Activated CD4-positive, alpha-beta T cell treated with anti-CD3 and anti-CD28 coated beads for 1 hour (primary cell): Measurements from ENCODE around the gene KRTAP2-4.
"Not testable (repeated sequence)": the region's sequence is repeated elsewhere in the genome, so short reads cannot be mapped to it uniquely, and the experiment has no call there.

Source experiments
- DNase-seq: peaks from one replicate; pipeline ENCODE4 v3.0.0-alpha.2; 2020

The KRTAP2-4 gene

DNA sequence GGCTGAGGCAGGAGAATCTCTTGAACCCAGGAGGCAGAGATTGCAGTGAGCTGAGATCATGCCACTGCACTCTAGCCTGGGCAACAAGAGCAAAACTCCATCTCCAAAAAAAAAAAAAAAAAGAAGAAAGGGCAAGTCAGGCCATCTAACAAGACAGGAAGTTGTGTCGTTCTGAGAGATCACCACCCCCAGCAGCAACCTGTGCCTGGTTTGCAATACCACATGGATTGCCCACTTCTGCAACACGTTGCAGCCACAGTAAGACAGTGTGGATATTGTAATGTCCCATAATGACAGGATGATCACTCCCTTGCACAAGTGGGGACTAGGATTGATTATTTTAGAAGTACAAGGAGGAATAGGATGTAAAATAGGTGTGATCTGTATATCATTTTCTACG lies 3.4 kb upstream of the KRTAP2-4 start:
- no peak for DNase-seq

DNA sequence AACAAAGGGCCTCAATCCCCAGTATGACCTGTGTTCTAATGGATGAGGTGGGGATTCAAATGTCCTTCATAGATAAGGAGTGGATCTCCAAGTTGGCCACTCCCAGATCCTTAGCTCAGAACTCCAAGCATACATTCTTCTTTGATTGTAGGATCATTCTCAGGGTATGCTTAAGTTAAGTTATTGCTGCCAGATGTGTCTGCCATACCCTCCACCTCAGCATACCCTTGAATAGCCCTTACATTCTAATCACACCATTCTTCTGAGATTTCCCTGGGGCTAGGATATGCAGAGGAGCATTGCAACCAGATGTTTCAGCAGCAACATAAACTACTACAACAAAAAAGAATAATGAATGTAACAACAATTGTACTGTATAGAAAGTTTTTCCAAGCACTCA lies 1.6 kb upstream of the KRTAP2-4 start:
- no peak for DNase-seq

DNA sequence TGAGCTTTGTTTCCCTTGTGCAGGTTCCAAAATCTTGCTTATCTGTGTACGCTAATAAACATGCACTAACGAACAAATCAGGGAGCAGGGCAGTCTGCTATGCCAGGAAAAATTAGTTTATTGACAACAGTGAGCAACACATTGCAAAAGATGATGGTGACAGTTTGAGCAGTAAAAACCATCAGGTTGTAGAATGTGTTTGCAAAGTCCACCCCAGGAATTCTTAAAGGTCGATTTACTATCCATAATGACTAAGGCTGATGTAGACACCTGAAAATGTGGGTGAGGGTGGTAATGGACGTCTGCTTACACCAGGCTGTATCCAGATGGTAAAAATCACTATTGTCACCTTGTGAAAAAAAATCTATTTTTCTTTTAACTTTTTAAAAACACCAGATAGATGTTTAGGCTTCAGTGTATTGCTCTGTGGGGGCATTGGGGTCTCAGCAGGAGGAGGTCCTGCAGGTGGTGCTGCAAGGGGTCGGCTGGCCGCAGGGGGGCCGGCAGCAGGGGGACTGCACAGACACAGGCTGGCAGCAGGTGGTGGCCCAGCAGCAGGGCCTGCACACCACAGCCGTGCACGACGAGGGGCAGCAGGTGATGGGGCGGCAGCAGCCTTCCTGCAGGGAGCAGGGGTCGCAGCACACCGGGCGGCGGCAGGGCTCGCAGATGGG lies 526 bp downstream of the KRTAP2-4 start:
- not testable (repeated sequence) for DNase-seq

GRCh38 chr17:41064301-41064700 lies 1.4 kb downstream of the KRTAP2-4 start:
- DNase-seq, result no peak

DNA sequence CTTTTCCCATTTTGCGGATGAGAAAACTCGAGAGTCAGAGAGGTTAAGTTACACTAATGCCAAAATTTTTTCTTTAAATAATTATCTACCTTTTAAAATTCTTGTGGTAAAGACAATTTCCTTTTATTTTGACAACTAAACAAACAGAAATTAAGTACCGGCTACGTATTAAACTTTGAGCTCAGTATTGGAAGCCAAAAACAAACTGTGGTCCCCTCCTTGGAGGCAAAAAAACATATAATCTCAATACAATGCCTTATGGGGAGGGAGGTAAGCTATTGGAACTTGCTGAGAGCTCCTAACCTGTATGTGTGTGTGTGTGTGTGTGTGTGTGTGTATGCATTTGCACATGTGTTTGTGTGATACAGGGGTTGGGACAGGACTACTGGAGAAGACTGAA lies 2.2 kb downstream of the KRTAP2-4 start:
- DNase-seq, result no peak

DNA sequence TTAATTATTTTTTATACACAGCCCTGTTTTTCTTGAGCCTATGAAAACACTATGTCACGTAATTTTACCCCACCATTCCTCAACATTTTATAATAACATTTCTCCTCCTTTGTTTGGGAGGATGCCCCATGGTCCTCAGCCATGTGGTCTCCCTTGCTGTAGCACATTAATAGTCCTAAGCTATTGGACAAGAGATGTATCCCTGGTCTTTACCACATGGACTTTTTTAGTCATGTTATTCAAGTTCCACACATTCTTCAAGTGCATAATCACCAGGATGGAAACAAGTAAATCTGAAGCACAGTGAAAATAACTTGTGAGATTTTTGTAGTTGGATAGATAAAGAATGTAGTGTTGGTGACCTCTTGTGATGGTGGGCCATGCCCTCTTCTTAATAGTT lies 3.7 kb downstream of the KRTAP2-4 start:
- no peak for DNase-seq

GRCh38 chr17:41060052-41060604 lies 5.6 kb downstream of the KRTAP2-4 start, which contains the start of gene KRTAP2-3:
Gene KRTAP2-3, minus strand, starts transcription at chr17:41060114. Its CDS starts 64 bp downstream, at chr17:41060050.
- DNase-seq, result no peak

DNA sequence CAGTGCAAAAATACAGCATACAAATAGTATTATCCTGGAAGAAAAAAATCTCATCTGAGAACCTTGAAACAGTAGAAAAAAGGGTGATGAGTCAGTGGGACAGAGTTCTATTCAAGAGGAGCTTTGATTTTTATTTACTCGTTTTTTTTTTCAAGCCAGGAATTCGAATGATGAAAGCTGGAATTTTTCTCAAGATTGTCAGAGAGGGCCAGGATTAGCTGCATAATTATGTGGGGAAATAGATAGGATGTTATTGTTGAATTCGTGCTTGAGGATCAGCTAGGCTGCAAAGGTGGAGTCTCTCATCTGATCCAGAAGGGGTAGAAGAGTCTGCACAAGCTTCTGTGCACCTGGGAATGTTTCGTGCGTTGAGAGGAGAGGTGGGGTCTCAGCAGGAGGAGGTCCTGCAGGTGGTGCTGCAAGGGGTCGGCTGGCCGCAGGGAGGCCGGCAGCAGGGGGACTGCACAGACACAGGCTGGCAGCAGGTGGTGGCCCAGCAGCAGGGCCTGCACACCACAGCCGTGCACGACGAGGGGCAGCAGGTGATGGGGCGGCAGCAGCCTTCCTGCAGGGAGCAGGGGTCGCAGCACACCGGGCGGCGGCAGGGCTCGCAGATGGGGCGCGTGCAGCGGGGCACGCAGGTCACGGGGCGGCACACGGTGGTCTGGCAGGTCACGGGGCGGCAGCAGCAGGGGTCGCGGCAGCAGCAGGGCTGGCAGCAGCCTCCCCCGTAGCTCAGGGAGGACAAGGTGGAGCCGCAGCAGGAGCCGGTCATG lies 6.2 kb downstream of the KRTAP2-4 start:
- DNase-seq, result not testable (repeated sequence)

- no peak for DNase-seq
Measured at GRCh38 chr17:41058741-41059140, 6.9 kb downstream of the KRTAP2-4 start.

DNA sequence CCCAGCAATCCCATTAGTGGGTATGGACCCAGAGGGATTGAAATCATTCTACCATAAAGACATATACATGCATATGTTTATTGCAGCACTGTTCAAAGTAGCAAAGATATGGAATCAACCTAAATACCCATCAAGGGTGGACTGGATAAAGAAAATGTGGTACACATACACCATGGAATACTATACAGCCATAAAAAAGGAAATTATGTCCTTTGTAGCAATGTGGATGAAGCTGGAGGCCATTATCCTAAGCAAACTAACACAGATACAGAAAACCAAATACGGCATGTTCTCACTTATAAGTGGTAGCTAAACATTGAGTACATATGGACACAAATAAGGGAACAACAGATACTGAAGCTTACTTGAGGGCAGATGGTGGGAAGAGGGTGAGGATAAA lies 8.1 kb downstream of the KRTAP2-4 start:
- no peak for DNase-seq

DNA sequence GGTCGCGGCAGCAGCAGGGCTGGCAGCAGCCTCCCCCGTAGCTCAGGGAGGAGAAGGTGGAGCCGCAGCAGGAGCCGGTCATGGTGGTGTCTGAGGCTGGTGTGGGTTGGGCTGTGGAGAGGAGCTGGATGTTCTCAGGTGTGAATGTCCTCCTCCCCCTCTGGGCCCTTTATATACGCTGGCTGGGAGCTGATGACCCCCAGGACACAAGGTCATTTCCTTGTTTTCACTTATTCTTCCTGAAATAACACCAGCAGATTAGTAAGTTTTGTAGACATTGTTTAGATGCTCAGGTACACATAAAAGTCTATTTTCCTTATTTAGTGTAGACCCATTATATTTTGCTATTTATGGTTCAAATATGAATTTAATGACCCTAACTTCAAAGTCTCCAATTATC lies 10.5 kb downstream of the KRTAP2-4 start, which contains the start of gene KRTAP2-2:
Gene KRTAP2-2, minus strand, starts transcription at position 101 of the 400 bp plus-strand sequence. Its CDS starts 19 bp downstream, at position 82.
- not testable (repeated sequence) for DNase-seq

- DNase-seq, result not testable (repeated sequence)
Measured at GRCh38 chr17:41054556-41054955, 11.1 kb downstream of the KRTAP2-4 start.

DNA sequence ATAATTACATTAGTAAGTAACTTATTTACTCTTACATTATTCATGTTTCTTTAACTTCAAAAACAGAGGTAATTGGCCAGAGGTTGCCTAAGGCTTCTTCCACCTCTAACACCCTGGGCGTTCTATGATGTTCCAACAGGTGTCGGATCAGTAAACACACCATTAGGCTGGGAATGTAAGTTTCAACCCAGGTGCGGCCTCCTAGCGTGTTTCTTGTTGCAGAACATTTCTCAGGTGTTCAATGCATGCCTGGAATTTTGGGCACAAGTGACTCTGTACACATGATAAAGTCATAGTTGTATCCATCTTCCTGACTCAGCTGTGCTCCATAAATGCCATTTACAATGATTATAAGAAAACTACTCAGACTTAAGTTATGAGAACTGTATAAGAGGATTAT lies 11.7 kb downstream of the KRTAP2-4 start:
- no peak for DNase-seq

- no peak for DNase-seq
Measured at GRCh38 chr17:41052566-41052965, 13.1 kb downstream of the KRTAP2-4 start.

DNA sequence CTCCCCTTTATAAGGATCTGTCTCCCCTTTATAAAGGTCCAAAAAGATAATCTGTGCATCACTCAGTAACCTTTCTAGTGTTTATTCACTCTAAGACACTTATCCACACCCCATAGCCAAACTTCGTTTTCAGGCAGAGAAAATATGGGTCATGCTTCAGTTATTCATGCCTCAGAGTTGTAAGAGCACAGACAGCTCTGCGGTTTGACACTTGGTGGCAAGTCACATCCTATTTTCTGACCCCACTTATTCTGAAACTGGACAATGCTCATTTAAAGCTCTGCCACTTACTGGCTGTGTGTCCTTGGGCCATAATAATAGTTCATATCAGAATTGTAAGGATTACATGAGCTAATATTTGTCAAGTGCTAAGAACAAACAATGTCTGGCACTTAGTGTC lies 16.6 kb downstream of the KRTAP2-4 start:
- no peak for DNase-seq

DNA sequence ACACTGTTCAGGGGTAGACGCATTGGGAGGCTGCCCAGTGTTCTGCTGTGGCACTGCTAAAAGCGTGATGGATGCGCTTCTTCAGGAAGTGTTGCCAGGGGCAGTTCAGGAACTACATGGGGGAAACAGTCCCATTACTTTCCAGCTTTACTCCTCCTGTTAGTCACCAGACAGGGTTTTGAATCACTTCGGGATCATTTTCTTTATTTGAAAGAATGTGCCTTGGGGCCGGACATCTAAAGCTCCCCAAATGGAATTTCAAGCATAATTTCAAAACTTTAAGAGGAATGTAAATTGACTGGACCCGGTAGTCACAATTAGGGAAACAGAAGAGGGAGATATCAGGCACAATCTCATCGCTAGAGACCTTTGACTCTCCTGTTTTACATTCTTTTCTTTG lies 17.2 kb downstream of the KRTAP2-4 start:
- DNase-seq, result no peak

DNA sequence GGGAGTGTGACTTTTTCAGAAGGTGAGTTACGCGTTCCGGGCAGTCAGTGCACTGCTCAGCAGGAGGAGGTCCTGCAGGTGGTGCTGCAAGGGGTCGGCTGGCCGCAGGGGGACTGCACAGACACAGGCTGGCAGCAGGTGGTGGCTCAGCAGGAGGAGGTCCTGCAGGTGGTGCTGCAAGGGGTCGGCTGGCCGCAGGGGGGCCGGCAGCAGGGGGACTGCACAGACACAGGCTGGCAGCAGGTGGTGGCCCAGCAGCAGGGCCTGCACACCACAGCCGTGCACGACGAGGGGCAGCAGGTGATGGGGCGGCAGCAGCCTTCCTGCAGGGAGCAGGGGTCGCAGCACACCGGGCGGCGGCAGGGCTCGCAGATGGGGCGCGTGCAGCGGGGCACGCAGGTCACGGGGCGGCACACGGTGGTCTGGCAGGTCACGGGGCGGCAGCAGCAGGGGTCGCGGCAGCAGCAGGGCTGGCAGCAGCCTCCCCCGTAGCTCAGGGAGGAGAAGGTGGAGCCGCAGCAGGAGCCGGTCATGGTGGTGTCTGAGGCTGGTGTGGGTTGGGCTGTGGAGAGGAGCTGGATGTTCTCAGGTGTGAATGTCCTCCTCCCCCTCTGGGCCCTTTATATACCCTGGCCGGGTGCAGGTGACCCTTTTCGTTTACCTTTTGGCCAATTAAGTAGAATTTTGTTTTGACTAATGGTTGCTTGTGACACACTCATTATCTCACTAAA lies 18.8 kb downstream of the KRTAP2-4 start, which contains the start of gene KRTAP2-1:
Gene KRTAP2-1, minus strand, starts transcription at position 582 of the 731 bp plus-strand sequence. Its CDS starts 49 bp downstream, at position 533.
- DNase-seq, result not testable (repeated sequence)

DNA sequence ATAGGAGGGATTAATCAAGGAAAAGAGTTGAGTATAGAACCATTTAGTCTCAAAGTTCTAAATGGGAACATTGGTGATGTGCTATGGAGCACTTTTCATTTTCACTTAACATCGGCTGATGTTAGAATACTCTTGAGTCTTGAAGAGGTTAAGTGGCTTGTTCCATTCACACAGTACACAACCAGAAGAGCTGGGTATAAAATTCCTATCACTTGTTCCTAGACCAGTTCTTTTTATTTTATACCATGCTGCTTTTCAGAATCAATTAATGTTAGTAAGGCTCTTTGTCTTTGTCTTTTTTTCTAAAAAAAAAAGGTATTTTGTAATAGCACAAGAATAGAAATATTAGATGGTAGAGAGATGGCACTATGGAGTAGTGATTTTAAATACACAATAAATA lies 22.7 kb downstream of the KRTAP2-4 start:
- DNase-seq, result no peak

- not testable (repeated sequence) for DNase-seq
Measured at GRCh38 chr17:41040783-41041571, 24.7 kb downstream of the KRTAP2-4 start, which contains the start of gene KRTAP1-1. Gene KRTAP1-1, minus strand, starts transcription at chr17:41041450. Its CDS starts 53 bp downstream, at chr17:41041397.

- DNase-seq, result no peak
Measured at GRCh38 chr17:41037853-41038350, 27.8 kb downstream of the KRTAP2-4 start.

DNA sequence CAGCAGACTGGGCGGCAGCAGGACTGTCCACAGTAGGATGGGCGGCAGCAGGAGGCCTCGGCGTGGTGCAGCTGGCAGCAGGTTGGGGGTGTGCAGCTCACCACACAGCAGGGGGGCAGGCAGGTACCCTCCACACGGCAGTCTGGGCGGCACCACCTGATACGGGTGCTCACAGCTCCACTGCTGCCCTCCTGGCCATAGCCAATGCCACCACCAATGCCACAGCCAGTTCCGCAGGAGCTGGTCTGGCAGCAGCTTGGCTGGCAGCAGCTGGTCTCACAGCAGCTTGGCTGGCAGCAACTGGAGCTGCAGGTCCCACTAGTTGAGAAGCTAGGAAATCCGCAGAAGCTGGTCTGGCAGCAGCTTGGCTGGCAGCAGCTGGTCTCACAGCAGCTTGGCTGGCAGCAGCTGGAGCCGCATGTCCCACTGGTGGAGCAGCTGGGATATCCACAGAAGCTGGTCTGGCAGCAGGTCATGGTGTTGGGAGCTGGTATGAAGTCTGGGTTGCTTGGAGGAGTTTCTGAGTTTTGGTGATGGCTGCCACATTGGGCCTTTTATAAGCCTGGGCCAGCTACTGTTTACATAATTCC lies 31.2 kb downstream of the KRTAP2-4 start, which contains the start of gene KRTAP1-3:
Gene KRTAP1-3, minus strand, starts transcription at position 529 of the 590 bp plus-strand sequence. Its CDS starts 53 bp downstream, at position 476.
- not testable (repeated sequence) for DNase-seq
